ENCODE results near the gene MRPL58.

Gene MRPL58

GRCh38 chr17:75048249-75048878 is 35.9 kb downstream of the MRPL58 start:
- DNase-seq, result no peak

GRCh38 chr17:75049057-75049456 is 36.6 kb downstream of the MRPL58 start:
- DNase-seq, result no peak

- no peak for DNase-seq
These were observed 37.2 kb downstream of the MRPL58 start for GRCh38 chr17:75049706-75050105.

GRCh38 chr17:75051941-75052340 is 39.5 kb downstream of the MRPL58 start:
- DNase-seq, result no peak

GRCh38 chr17:75059369-75060345 is 47.2 kb downstream of the MRPL58 start:
- no peak for DNase-seq

- no peak for DNase-seq
These were observed 48.1 kb downstream of the MRPL58 start for GRCh38 chr17:75060434-75061054.

- DNase-seq, result no peak
These were observed 48.6 kb downstream of the MRPL58 start for GRCh38 chr17:75061055-75061438.

- no peak for DNase-seq
These were observed 49.1 kb downstream of the MRPL58 start for GRCh38 chr17:75061618-75062017.

- no peak for DNase-seq
These were observed 50.7 kb downstream of the MRPL58 start for GRCh38 chr17:75063201-75063600.

GRCh38 chr17:75063626-75064025 is 51.2 kb downstream of the MRPL58 start:
- DNase-seq, result no peak

GRCh38 chr17:75064040-75064439 is 51.6 kb downstream of the MRPL58 start:
- DNase-seq, result no peak

- no peak for DNase-seq
These were observed 52.0 kb downstream of the MRPL58 start for GRCh38 chr17:75064460-75064859.

GRCh38 chr17:75064867-75065561 is 52.5 kb downstream of the MRPL58 start:
- no peak for DNase-seq

GRCh38 chr17:75065562-75066151 is 53.2 kb downstream of the MRPL58 start:
- DNase-seq, result no peak

- DNase-seq, result no peak
These were observed 55.4 kb downstream of the MRPL58 start for GRCh38 chr17:75067856-75068255.

GRCh38 chr17:75068750-75069149 is 56.3 kb downstream of the MRPL58 start:
- DNase-seq, result no peak

GRCh38 chr17:75069783-75070182 is 57.3 kb downstream of the MRPL58 start:
- DNase-seq, result no peak

All from NCI-H2029 treated with DMSO at 0.1 percent for 48 hours (cell line).